GM18868 (cell line): ENCODE measurements around the gene CYP4X1.
"Not testable (repeated sequence)": the region's sequence is repeated elsewhere in the genome, so short reads cannot be mapped to it uniquely, and the experiment has no call there.

Source experiments
- ATAC-seq: cut with Tn5 transposase; IDR thresholded peaks from one replicate; pipeline ENCODE4 v1.9.1; 2021; ENCODE audit warnings: mild to moderate bottlenecking, moderate library complexity; ENCODE audit not compliant: unreplicated experiment

The CYP4X1 gene

GRCh38 chr1:47023268-47024140 lies at the start of gene CYP4X1:
Gene CYP4X1 (plus strand): TSS chr1:47023669. CDS start chr1:47023818, 149 bp downstream.
- no peak for ATAC-seq

DNA sequence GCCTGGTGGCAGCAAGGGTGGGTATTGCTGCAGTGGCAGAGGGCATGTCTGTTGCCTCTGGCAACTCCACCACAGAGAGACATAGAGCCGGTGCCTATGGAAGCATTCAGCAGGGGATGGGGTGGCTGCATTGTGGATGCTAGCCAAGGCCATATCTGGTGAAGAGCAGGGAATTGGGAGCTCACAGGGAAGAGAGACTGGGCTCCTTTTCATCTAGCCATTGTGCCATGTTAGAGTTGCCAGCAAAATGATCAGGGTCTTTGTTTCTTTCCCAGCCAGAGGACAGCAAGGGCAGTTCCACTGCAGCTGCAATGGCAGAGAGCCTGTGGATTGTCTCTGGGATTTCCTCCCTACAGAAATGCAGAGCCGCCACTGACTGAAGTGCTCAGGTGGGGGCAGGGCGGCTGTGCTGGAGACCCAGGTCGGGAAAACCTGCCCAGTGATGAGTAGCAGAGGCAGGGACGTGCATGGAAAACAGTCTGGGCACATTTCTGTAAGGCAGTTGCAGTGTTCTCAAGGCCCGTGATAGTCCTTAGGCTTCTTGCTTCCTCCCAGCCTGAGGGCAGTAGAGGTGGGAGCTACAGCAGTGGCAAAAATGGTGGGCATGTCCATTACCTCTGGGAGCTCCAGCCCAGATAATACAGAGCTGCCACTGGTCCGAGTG lies 40.2 kb upstream of the CYP4X1 start:
- ATAC-seq, result no peak

- ATAC-seq, result no peak
These were observed 39.5 kb upstream of the CYP4X1 start for GRCh38 chr1:46983830-46984586.

GRCh38 chr1:46990541-46990940 lies 32.9 kb upstream of the CYP4X1 start:
- not testable (repeated sequence) for ATAC-seq

DNA sequence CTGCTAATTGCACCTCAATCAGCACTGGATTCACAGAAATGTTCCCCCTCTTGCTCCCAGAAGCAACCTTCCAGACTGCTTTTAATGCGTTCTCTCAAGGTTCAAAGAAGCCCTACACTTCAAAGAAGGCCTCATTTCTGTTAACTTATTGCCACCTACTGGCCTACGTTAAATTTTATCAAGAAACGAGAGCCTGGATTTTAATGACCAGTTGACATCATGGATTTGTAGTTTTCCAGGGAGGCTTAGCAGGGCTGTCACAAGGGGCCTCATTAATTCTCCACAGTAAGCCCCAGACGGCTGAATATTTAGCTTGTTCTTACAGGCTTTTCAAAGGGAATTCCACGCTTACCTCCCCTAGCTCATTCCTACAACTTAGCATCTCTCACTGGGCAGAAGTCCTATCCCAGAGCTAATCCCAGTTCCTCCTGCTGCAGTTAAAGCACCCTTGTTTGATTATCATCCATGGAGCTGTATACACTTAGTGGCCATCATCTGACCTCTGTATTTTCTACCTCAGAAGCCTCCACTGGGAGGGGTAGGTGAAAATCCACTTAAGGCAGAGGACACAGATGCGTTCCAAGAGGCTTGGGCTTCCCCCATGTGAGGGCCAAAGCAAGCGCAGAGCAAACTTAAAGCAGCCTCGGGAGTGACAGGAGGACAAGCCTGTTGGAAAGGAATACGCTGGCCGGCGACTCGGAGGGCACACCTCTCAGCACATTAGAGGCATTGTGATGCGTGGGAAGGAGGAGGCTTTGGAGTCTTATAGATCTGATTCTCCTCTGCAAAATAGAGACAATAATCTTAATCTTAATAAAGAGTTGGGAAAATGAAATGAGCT lies 32.2 kb upstream of the CYP4X1 start:
- ATAC-seq, result no peak

GRCh38 chr1:46996659-46997281 lies 26.7 kb upstream of the CYP4X1 start:
- ATAC-seq, result no peak

DNA sequence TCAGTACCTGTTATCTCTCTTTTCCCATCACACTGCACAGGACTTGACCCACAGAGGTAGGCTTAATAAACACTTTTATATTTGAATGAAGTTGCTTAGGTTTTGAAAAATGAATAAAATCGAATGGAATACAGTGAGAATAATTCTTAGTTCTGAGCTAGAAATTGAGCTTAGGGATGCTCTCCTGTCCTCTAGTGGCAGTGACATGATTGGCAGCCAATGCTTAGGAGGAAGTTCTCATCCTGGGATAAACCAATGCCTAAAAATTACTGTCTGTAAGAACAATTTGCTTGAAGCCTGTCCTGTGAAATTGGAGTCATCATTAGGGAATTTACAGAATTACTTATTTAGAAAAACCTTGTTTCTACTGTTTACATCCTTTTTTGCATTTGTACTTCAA lies 21.3 kb upstream of the CYP4X1 start:
- no peak for ATAC-seq

DNA sequence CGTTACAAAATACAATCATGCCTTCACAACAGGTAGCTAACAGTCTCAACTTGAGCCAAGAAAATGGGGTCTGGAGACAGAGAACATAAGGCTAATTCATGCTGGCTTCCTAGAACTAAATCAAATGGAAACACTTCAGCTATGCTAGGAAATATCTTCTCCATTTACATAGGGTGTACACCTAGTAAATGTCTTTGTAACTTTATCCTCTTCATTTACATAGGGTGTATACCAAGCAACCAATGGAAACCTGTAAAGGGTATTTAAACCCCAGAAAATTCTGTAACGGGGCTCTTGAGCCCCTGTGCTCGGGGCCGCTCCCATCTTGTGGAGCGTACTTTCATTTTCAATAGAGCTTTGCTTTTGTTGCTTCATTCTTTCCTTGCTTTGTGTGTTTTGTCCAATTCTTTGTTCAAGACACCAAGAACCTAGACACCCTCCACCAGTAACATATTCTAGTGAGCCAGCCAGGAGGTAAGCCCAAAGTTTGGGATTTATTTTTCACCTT lies 19.5 kb upstream of the CYP4X1 start:
- ATAC-seq, result no peak

DNA sequence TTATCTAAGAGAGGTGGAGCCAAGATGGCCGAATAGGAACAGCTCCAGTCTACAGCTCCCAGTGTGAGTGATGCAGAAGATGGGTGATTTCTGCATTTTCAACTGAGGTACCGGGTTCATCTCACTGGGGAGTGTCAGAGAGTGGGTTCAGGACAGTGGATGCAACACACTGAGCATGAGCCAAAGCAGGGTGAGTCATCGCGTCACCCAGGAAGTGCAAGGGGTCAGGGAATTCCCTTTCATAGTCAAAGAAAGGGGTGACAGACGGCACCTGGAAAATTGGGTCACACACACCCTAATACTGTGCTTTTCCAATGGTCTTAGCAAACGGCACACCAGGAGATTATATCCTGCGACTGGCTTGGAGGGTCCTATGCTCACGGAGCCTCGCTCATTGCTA lies 17.0 kb upstream of the CYP4X1 start:
- ATAC-seq, result not testable (repeated sequence)

- ATAC-seq, result no peak
These were observed 10.2 kb upstream of the CYP4X1 start for GRCh38 chr1:47013293-47013692.

GRCh38 chr1:47021070-47021469 lies 2.4 kb upstream of the CYP4X1 start:
- no peak for ATAC-seq

DNA sequence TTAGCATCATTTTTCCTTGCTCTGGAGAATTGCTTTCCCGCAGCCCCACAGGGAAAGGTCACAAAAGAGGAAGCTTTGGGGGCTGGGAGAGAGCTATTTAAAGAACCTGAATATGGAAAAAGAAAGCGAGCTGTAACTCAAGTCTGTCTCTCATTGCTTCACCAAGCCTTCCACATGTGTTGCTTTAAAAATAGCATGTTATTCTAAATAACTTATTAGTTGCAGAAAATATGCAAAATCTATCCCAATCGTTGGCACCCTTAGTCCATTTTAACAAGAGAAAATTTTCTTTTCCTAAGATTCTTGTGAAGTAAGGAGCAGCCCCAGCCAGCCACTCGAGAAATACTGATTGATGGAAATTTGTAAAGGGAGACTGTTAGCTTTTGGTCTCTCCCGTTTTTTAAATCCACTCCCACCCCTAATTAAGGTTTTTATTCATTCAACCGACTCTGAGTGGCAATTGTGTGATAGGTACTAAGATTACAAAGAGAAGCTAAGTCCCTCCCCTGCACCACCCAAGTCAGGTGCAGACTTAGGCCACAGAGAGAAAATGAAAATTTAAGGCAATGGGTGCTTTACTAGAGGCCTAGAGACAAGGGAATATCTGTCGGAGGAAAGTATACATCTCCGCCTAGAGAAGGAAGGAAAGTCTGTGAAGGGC lies 802 bp downstream of the CYP4X1 start:
- no peak for ATAC-seq

DNA sequence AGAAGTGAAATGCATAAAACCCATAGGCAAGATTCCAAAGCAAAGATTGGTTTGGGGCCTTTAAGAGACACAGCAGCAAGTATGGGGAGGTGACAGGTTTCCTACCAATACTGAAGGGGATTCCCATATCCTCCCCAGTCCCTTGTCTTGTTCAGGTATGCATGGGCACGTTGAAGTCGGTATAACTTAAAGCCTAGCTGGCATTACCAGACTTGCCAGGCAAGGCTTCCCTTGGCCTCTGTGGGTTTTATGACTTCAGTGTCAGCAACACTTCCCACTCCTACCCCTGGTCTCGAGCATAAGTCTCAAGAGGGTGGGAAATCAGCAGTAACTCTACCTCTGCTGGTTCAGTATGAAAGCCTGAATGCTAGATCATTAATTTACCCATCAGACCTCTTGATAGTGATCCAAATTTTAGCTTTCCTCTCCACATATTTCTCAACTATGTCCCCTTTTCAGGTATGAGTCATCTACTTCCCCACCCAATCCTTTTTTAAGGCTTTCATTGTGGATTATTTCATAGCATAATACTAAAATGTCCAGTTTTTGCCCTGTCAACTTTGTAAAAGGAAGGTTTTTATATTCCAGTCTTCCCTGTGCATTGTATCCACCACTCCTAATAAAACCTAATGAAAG lies 6.8 kb downstream of the CYP4X1 start:
- ATAC-seq, result no peak

GRCh38 chr1:47031059-47031458 lies 7.6 kb downstream of the CYP4X1 start:
- ATAC-seq, result no peak

DNA sequence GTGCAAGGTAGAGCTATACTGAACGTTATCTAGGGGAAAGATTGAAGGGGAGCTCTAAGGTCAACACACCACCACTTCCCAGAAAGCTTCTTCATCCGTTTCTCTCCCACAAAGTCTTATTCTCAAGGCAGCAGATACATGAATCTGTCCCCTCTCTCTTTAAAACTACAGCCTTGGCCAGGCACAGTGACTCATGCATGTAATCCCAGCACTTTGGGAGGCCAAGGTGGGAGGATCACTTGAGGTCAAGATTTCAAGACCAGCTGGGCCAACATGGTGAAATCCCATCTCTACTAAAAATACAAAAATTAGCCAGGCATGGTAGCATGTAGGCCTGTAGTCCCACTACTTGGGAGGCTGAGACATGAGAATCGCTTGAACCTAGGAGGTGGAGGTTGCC lies 8.1 kb downstream of the CYP4X1 start:
- no peak for ATAC-seq

DNA sequence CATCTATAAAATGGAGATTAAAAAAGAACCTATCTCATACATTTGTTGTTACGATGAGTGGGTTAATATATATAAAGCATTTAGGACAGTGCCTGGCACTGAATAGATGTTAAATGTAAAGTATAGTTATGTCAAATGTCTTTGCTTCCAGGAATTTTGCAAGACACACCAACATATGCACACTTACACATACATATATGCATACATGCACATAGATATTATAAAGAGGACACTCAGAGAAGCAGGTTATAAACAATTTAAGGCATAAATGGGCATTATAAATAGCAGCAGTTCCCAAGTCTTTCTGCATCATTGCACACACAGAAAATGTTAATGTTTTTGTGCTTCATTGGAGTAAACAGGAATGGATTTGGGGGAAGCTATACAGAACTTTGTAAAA lies 13.3 kb downstream of the CYP4X1 start:
- no peak for ATAC-seq

- ATAC-seq, result no peak
These were observed 35.9 kb downstream of the CYP4X1 start for GRCh38 chr1:47059376-47059775.

DNA sequence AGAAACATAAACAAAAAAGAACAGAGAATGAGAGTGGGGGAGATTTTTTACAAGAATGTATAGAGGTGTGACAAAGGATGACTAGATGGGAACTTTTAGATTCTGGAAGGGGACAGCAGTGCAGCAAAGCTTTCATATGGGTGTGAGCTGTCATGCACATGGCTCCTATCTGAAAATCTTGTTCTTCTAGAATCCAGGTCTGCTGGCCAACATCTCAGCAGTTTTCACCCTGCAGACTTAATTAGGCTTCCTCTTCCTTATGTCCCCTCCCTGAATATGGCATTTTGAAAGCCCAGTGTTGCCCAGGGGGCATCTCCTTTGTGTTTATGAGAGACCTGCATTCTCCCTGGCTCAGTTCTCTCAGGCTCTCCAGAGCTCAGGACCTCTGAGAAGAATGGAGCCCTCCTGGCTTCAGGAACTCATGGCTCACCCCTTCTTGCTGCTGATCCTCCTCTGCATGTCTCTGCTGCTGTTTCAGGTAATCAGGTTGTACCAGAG lies 43.7 kb downstream of the CYP4X1 start, which contains the start of gene CYP4Z1:
Gene CYP4Z1 (plus strand): TSS at position 135 of the 498 bp plus-strand sequence. CDS start 260 bp downstream, at position 395.
- ATAC-seq, result no peak

GRCh38 chr1:47069080-47069479 lies 45.6 kb downstream of the CYP4X1 start:
- not testable (repeated sequence) for ATAC-seq
